H9 (cell line): ENCODE results near the gene SPN. TPM values are rescaled to one million over a fixed set of nuclear protein-coding genes. Genes with fewer than 3 reads are reported as not detected.
"Not testable (repeated sequence)": the region's sequence is repeated elsewhere in the genome, so short reads cannot be mapped to it uniquely, and the experiment has no call there.

ENCODE experiments used
- DNase-seq: peaks from one replicate; pipeline ENCODE4 v3.0.0-alpha.2; 2017
- H2AFZ ChIP-seq: one replicate; pipeline ENCODE4 v1.6.1; 2013; ENCODE audit warnings: mild to moderate bottlenecking, low read length, control low read depth, moderate library complexity
- H2AK5ac ChIP-seq: 2 replicates; pipeline ENCODE4 v1.6.1; 2013; ENCODE audit warnings: low read length, control low read depth, mixed read lengths; ENCODE audit not compliant: insufficient read length
- H2BK120ac ChIP-seq: one replicate; pipeline ENCODE4 v1.6.1; 2013; ENCODE audit warnings: low read depth, mild to moderate bottlenecking, low read length, control low read depth, inconsistent platforms; ENCODE audit not compliant: poor library complexity, severe bottlenecking
- H2BK12ac ChIP-seq: 2 replicates; pipeline ENCODE4 v1.6.1; 2013; ENCODE audit warnings: low read length, control low read depth, mixed read lengths, low read depth; ENCODE audit not compliant: insufficient read length
- H2BK15ac ChIP-seq: 2 replicates; pipeline ENCODE4 v1.6.1; 2013; ENCODE audit warnings: low read depth, low read length, control low read depth
- H2BK20ac ChIP-seq: one replicate; pipeline ENCODE4 v1.6.1; 2013; ENCODE audit warnings: low read depth, mild to moderate bottlenecking, low read length, control low read depth, inconsistent platforms; ENCODE audit not compliant: poor library complexity, severe bottlenecking
- H2BK5ac ChIP-seq: 2 replicates; pipeline ENCODE4 v1.6.1; 2013; ENCODE audit warnings: low read length, control low read depth, mixed read lengths; ENCODE audit not compliant: insufficient read length
- H3K14ac ChIP-seq: 2 replicates; pipeline ENCODE4 v1.6.1; 2013; ENCODE audit warnings: low read length, control low read depth; ENCODE audit not compliant: insufficient read depth
- H3K18ac ChIP-seq: 2 replicates; pipeline ENCODE4 v1.6.1; 2013; ENCODE audit warnings: low read depth, mild to moderate bottlenecking, mixed read lengths, low read length, control low read depth; ENCODE audit not compliant: insufficient read length
- H3K23ac ChIP-seq: 2 replicates; pipeline ENCODE4 v1.6.1; 2013; ENCODE audit warnings: low read length, control low read depth, mixed read lengths, low read depth; ENCODE audit not compliant: insufficient read length
- H3K23me2 ChIP-seq: 2 replicates; pipeline ENCODE4 v1.6.1; 2013; ENCODE audit warnings: low read depth, mild to moderate bottlenecking, mixed read lengths, low read length, control low read depth; ENCODE audit not compliant: insufficient read length, poor library complexity, severe bottlenecking
- H3K27ac ChIP-seq: 2 replicates; pipeline ENCODE4 v1.5.1; 2013; ENCODE audit warnings: low read length, control low read depth, mixed read lengths, low read depth; ENCODE audit not compliant: insufficient read length
- H3K27me3 ChIP-seq: 2 replicates; pipeline ENCODE4 v1.6.1; 2013; ENCODE audit warnings: low read length, control low read depth, inconsistent platforms; ENCODE audit not compliant: insufficient read depth
- H3K4ac ChIP-seq: 2 replicates; pipeline ENCODE4 v1.6.1; 2013; ENCODE audit warnings: low read depth, mild to moderate bottlenecking, control low read depth, inconsistent platforms, low read length, moderate library complexity
- H3K4me1 ChIP-seq: 2 replicates; pipeline ENCODE4 v1.6.1; 2013; ENCODE audit warnings: low read length, control low read depth, inconsistent platforms; ENCODE audit not compliant: insufficient read depth
- H3K4me2 ChIP-seq: 2 replicates; pipeline ENCODE4 v1.6.1; 2013; ENCODE audit warnings: low read length, control low read depth, mixed read lengths; ENCODE audit not compliant: insufficient read length, insufficient read depth
- H3K56ac ChIP-seq: 2 replicates; pipeline ENCODE4 v1.6.1; 2013; ENCODE audit warnings: low read depth, mild to moderate bottlenecking, mixed read lengths, low read length, control low read depth; ENCODE audit not compliant: insufficient read length
- H3K79me1 ChIP-seq: 2 replicates; pipeline ENCODE4 v1.6.1; 2013; ENCODE audit warnings: low read depth, mild to moderate bottlenecking, moderate library complexity, low read length, control low read depth, inconsistent platforms; ENCODE audit not compliant: insufficient read depth, poor library complexity, severe bottlenecking
- H3K79me2 ChIP-seq: 2 replicates; pipeline ENCODE4 v1.6.1; 2013; ENCODE audit warnings: low read length, control low read depth, inconsistent platforms; ENCODE audit not compliant: insufficient read depth
- H3K9ac ChIP-seq: 2 replicates; pipeline ENCODE4 v1.6.1; 2013; ENCODE audit warnings: low read length, control low read depth, mixed read lengths; ENCODE audit not compliant: insufficient read length; ENCODE audit errors: extremely low read depth
- H3K9me3 ChIP-seq: one replicate; pipeline ENCODE4 v1.6.1; 2013; ENCODE audit warnings: low read depth, low read length, inconsistent platforms; ENCODE audit not compliant: control insufficient read depth
- H3T11ph ChIP-seq: one replicate; pipeline ENCODE4 v1.6.1; 2013; ENCODE audit warnings: mild to moderate bottlenecking, low read length, control low read depth, inconsistent platforms
- H4K20me1 ChIP-seq: one replicate; pipeline ENCODE4 v1.6.1; 2013; ENCODE audit not compliant: control insufficient read depth, insufficient read length, insufficient read depth
- H4K5ac ChIP-seq: 2 replicates; pipeline ENCODE4 v1.6.1; 2013; ENCODE audit warnings: low read depth, mild to moderate bottlenecking, mixed read lengths, low read length, control low read depth; ENCODE audit not compliant: insufficient read length
- H4K8ac ChIP-seq: replicated peaks from 2 replicates; pipeline ENCODE4 v1.6.1; 2013; ENCODE audit warnings: low read length, control low read depth, mixed read lengths, low read depth; ENCODE audit not compliant: insufficient read length
- H4K91ac ChIP-seq: 2 replicates; pipeline ENCODE4 v1.6.1; 2013; ENCODE audit warnings: low read depth, mild to moderate bottlenecking, moderate library complexity, mixed read lengths, low read length, control low read depth; ENCODE audit not compliant: insufficient read length
- H3K27ac Mint-ChIP-seq, 3 experiments: 2 replicates in 2 of 3; 3 replicates in 1 of 3; pipeline ENCODE4 v1.8.0; 2020 to 2021; ENCODE audit warnings: mixed read lengths in 3 of 3, mild to moderate bottlenecking in 1 of 3, moderate library complexity in 1 of 3
- H3K27me3 Mint-ChIP-seq: 2 replicates; pipeline ENCODE4 v1.8.0; 2021; ENCODE audit warnings: low read depth, mild to moderate bottlenecking, moderate library complexity, mixed read lengths
- H3K36me3 Mint-ChIP-seq, 3 experiments: 2 replicates in 2 of 3; 3 replicates in 1 of 3; pipeline ENCODE4 v1.8.0; 2020 to 2021; ENCODE audit warnings: low read depth in 3 of 3, mixed read lengths in 3 of 3; ENCODE audit not compliant: insufficient read depth in 1 of 3
- H3K4me1 Mint-ChIP-seq, 2 experiments: 2 replicates each; pipeline ENCODE4 v1.8.0; 2020; ENCODE audit warnings: mixed read lengths in 2 of 2
- H3K4me3 Mint-ChIP-seq, 2 experiments: 2 replicates in 1 of 2; 3 replicates in 1 of 2; pipeline ENCODE4 v1.8.0; 2020 to 2021; ENCODE audit warnings: mild to moderate bottlenecking in 2 of 2, mixed read lengths in 2 of 2, moderate library complexity in 1 of 2
- H3K9me3 Mint-ChIP-seq, 2 experiments: 2 replicates in 1 of 2; 3 replicates in 1 of 2; pipeline ENCODE4 v1.8.0; 2020; ENCODE audit warnings: mild to moderate bottlenecking in 2 of 2, mixed read lengths in 2 of 2, moderate library complexity in 1 of 2
- WGBS: extraction: QIAGEN DNeasy Blood & Tissue Kit; methylation state at CpG from one replicate; pipeline ENCODE4 v1.1.7; 2013; ENCODE audit warnings: missing lambda C conversion rate, low lambda C conversion rate, mixed read lengths; ENCODE audit not compliant: insufficient read length; ENCODE audit errors: extremely low coverage; 5-methylcytosine and 5-hydroxymethylcytosine counted together
- total RNA-seq: library from RNA; stranded (reverse); gene quantifications from 2 replicates; pipeline ENCODE4 v1.2.1, GENCODE V29; 2021
- TF ChIP-seq, protein P1 (sequence below): fragments of 200-600 bp; sonication (generic); conservative IDR thresholded peaks from 3 replicates; pipeline ENCODE4 v1.8.0; 2021; ENCODE audit warnings: antibody characterized with exemption, mild to moderate bottlenecking

Gene SPN
- total RNA-seq, 1 experiment from 2014 or later, result 0.77 TPM

GRCh38 chr16:29694384-29695195, 31.5 kb downstream of the SPN start:
- Histone ChIP-seq H3K23me2 (no peaks in the 10 kb centered on the region), H3K14ac (no peak overlapping the region), H3T11ph (no peak overlapping the region), H3K27ac (no peak overlapping the region), H2AK5ac (no peak overlapping the region), H4K8ac (no peak overlapping the region), H4K5ac (no peak overlapping the region), H3K27me3 (no peaks in the 10 kb centered on the region), H2BK20ac (no peak overlapping the region), H2BK120ac (no peak overlapping the region), H2BK15ac (no peak overlapping the region), H4K91ac (no peak overlapping the region), H2BK12ac (no peak overlapping the region), H3K79me2 (no peaks in the 10 kb centered on the region), H4K20me1 (no peaks in the 10 kb centered on the region), H3K56ac (no peak overlapping the region), H3K9me3 (no peaks in the 10 kb centered on the region), H3K4me1 (no peaks in the 10 kb centered on the region; the same call in 1 of the 2 replicates), H3K9ac (no peak overlapping the region), H2BK5ac (no peak overlapping the region), H3K4ac (no peak overlapping the region), H3K4me2 (no peak overlapping the region), H3K23ac (no peak overlapping the region), H3K79me1 (peaks cover 2% of the 10 kb centered on the region), H2AFZ (no peak overlapping the region), H3K18ac (no peak overlapping the region)
- DNase-seq, result no peak
- Mint-ChIP-seq H3K9me3 (peaks cover 6 to 13% of the 10 kb centered on the region in 2 experiments), H3K4me1 (peaks cover 11 to 16% of the 10 kb centered on the region in 2 experiments), H3K4me3 (no peak overlapping the region), H3K27ac (no peak overlapping the region), H3K36me3 (peaks cover 37 to 54% (median 45%) of the 10 kb centered on the region in 3 experiments), H3K27me3 (no peaks in the 10 kb centered on the region)
- TF ChIP-seq, protein P1, sequence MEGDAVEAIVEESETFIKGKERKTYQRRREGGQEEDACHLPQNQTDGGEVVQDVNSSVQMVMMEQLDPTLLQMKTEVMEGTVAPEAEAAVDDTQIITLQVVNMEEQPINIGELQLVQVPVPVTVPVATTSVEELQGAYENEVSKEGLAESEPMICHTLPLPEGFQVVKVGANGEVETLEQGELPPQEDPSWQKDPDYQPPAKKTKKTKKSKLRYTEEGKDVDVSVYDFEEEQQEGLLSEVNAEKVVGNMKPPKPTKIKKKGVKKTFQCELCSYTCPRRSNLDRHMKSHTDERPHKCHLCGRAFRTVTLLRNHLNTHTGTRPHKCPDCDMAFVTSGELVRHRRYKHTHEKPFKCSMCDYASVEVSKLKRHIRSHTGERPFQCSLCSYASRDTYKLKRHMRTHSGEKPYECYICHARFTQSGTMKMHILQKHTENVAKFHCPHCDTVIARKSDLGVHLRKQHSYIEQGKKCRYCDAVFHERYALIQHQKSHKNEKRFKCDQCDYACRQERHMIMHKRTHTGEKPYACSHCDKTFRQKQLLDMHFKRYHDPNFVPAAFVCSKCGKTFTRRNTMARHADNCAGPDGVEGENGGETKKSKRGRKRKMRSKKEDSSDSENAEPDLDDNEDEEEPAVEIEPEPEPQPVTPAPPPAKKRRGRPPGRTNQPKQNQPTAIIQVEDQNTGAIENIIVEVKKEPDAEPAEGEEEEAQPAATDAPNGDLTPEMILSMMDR, result no peak
- no CpG with 5 or more reads among the region's 41 CpGs for WGBS

- H4K8ac ChIP-seq, H3K27me3 ChIP-seq, H3K79me1 ChIP-seq, DNase-seq, H3K4me1 ChIP-seq, H4K5ac ChIP-seq, H3K14ac ChIP-seq, H3K56ac ChIP-seq, H3K27me3 Mint-ChIP-seq, H3K23ac ChIP-seq, H2AFZ ChIP-seq, H3K79me2 ChIP-seq, H4K91ac ChIP-seq, H3K23me2 ChIP-seq, H3K9ac ChIP-seq, H2AK5ac ChIP-seq, H2BK5ac ChIP-seq, H2BK15ac ChIP-seq, H3K4me2 ChIP-seq, H3K9me3 ChIP-seq, H3K27ac ChIP-seq, H3K4me3 Mint-ChIP-seq, H2BK12ac ChIP-seq, H2BK120ac ChIP-seq, H3T11ph ChIP-seq, H3K4ac ChIP-seq, H2BK20ac ChIP-seq, H4K20me1 ChIP-seq, H3K18ac ChIP-seq: not testable (repeated sequence)
- H3K36me3 Mint-ChIP-seq, result peaks cover 28 to 43% (median 35%) of the 10 kb centered on the region in 3 experiments
- H3K27ac Mint-ChIP-seq, result peak overlapping the region in 1 of 3 experiments; percentile 49; a peak in 1 of 7 replicates
- no CpG with 5 or more reads among the region's 3 CpGs for WGBS
- H3K4me1 Mint-ChIP-seq, result peaks cover 15 to 22% of the 10 kb centered on the region in 2 experiments
- peaks cover 6 to 13% of the 10 kb centered on the region in 2 experiments for H3K9me3 Mint-ChIP-seq
These were observed 32.6 kb downstream of the SPN start for GRCh38 chr16:29695675-29696074.
